Measurements from ENCODE around the gene CDYL.
"Not testable (repeated sequence)": the region's sequence is repeated elsewhere in the genome, so short reads cannot be mapped to it uniquely, and the experiment has no call there.

Gene CDYL

DNA sequence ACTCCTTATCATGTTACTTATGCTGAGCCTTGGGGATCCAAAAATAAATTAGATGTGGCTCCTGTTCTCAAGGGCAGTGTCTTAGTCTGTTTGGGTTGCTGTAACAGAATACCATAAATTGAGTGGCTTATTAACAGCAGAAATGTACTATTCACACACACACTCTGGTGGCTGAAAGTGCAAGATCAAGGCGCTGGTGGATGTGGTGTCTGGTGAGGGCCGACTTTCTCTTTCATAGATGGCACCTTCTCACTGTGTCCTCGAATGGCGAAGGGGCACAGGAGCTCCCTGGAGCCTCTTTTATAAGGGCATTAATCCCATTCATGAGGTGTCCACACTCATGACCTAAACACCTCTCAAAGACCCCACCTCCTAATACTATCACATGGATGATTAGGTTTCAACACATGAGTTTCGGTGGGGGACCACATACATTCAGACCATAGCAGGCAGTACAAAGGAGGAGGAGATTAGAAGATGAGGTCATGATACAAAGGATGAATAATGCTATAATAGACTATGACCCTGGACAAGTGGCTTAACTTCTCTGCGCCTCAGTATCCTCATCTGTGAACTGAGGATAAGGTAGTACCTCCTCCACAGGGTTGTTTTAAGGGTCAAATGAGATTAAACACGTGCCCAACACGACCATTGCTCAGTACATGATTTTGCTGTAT lies 193.5 kb downstream of the CDYL start:
- no peak for DNase-seq

DNA sequence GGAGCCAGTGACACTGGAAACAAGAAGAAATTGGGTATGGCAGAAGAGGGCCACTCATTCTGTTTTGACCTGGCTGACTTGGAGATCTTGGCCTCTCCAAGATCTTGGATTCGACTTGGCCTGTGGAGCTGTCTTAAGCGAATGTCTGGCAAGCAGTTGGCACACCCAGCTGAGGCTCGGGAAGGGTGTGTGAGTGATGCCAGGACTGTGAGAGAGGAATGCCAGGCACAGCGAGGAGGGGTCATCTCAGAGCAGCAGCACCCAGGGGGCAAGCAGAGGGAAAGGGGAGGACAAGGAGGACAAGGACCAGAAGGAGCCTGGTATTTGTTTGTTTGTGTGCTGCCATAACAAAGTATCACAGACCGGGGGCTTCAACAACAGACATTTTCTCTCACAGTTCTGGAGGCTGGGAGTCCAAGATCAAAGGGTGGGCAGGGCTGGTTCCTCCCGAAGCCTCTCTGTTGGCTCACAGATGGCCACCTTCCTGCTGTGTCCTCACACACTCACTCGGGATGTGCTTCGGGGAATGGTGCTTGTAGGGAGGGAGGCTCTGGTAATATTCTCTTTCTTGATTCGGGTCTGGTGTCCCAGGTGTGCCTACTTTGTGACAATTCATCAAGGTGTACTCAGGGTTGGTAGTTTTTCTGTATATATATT lies 194.7 kb downstream of the CDYL start:
- DNase-seq: no peak

DNA sequence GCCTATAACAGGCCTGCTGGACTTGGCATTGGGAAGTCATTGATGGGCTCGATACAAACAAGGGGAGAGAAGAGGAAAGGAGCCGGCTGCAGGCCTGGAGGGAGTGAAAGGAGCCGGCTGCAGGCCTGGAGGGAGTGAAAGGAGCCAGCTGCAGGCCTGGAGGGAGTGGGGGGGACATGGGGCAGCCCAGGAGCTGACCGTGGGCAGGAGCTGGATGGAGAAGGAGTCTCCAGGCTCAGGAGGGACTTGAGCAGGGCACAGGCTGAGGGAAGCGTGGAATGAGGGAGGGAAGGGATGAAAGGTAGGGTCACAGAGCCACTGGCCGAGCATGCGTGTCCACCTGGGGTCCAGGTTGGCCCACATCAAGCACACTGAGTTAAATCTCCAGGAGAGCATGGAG lies 195.6 kb downstream of the CDYL start:
- DNase-seq: no peak

DNA sequence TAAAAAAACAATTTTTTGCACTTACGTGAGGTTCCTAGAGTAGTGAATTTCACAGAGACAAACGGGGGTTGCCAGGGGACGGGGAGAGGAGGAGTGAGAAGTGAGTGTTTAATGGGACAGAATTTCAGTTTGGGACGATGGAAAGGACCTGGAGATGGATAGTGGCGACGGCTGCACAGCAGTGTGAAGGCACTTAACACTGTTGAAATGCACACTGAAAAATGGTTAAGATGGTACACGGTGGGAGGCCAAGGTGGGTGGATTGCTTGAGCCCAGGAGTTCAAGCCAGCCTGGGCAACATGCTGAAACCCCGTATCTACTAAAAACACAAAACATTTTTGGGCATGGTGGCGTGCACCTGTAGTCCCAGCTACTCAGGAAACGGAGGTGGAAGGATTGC lies 196.2 kb downstream of the CDYL start:
- DNase-seq: no peak

DNA sequence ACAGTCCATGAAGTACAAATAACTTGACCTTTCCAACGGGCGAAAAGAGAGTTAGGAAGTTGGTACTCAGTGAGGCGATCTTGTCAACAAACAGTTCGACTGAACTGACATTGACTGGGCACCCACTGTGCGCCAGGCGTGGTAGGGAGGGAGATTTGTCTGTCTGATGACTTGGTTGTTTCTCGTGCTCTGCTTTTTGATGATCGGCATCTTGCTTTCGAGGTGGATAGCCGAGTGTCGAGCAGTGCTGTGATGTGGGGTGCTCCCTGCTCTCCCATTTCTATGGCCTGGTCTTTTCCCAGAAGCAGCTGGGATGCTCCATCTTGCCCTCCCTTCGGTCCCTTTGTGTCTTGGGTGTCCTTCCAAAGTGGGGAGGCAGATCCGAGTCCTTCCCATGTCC lies 197.2 kb downstream of the CDYL start:
- no peak for DNase-seq

DNA sequence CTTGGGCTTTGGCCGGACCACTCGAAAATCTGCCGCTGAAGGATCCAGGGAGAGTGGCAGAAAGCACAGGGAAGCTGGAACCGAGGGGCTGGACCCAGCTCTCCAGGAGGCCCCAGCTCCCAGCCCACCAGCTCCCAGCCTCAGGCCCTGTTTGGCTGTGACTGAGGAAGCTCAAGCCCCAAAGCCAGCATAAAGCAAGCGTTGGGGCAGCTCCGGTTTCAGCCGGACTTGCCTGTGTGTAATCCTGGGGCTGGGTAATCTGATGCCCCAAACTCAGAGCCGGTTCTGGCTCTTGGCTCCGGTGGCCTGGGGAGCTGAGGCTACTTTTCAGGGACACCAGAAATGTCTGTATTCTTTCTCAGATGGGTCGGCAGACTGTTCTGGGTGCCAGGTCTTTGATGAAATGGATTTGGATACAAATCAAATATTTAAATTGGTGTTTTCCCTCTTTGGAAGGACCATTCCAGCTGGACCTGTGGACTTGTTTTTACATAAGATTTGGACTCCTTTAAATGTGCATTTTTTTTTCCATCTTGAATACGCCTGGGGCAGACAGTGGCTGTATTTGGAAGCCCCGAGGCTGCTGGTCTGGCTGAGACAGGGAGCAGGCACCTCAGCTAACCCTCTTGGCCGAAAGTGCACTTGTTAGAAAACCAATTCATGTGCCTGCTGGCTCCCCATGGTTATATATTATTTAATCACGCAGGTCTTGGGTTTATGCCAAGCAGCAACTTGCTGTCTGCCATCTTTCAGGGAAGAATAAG lies 198.0 kb downstream of the CDYL start:
- DNase-seq: no peak

DNA sequence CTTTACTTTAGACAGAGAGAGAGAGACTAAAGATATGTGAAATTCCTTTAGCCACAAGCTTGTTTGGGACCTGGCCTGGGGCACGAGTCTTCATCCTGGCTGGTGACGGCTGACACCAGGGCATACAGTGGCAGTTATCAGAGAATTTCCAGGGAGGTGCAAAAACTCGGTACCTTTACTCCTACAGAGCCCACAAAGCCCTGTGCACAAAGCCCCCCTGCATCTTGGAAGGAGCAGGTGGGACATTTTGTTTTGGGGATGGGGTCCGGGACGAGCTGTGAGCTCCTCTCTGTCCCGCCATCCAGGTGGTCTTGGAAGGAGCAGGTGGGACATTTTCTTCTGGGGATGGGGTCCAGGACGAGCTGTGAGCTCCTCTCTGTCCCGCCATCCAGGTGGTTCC lies 198.8 kb downstream of the CDYL start:
- no peak for DNase-seq

DNA sequence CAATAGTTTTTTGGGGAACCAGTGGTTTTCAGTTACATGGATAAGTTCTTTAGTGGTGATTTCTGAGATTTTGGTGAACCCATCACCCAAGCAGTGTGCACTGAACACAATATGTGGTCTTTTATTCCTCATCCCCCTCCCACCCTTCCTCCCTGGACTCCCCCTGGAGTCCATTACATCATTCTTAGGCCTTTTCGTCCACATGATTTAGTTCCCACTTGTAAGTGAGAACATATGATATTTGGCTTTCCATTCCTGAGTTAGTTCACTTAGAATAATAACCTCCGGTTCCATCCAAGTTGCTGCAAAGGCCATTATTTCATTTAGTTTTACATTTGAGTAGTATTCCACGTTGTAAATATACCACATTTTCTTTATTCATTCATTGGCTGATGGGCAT lies 199.3 kb downstream of the CDYL start:
- no peak for DNase-seq

DNA sequence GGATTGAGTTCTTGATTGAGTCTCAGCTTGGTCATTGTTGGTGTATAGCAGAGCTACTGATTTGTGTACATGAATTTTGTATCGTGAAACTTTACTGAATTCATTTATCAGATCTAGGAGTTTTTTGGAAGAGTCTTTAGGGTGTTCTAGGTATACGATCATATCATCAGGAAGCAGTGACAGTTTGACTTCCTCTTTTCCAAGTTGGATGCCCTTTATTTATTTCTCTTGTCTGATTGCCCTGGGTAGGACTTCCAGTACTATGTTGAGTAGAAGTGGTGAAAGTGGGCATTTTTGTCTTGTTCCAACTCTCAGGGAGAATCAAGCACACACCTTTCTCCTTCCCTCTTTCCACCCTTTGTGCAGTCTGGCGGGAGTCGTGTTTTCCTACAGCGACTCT lies 201.3 kb downstream of the CDYL start:
- DNase-seq: no peak

DNA sequence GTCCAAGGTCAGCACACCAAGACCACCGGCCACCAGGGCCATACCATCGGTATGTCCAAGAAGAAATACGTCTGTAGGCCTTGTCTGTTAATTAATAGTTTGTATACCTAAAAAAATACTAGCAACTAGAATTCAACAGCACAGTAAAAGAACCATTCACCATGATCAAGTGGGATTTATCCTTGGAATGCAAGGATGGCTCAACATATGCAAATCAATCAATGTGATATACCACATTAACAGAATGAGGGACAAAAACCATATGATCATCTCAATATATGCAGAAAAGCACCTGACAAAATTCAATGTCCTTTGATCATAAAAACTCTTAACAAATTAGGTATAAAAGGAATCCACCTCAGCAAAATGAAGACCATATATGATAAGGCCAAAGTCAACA lies 203.2 kb downstream of the CDYL start:
- no peak for DNase-seq

DNA sequence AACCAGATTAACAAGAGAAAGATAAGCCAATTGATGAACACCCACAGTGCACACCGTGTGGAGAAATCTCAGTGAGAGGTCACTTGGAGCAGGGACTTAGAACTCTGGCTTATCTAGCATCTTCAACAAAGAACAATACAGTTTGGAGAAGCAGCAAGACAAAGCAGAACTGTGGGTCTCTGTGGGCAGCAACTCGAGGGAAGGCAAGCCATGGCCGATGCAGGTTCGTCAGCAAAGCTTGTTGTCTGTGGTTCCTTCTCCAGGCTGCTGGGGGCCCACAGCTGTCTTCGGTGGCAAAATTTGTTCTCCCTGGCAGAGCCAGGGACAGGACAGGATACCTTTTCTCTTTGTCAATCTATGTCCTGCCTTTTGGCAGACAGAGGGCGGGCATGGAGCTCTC lies 205.6 kb downstream of the CDYL start:
- DNase-seq: no peak

DNA sequence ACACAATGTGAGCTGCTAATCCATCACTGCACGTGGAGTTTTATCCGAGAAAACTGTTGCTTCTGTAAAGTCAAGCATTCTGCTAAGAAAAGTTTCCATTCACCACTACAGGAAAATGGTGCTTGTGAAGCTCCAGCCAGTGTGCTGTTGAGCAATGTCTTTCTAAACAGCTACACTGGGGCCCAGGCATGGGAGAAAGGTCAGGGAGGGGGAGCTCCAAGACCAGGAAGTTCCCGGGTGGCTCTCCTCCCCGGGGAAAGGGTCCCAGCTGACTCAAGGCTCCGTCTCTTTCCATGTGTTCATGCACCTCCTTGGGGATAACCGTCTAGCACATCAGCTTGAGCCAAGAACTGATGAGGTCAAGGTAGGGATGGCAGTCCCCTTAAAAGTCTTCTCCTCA lies 207.1 kb downstream of the CDYL start:
- no peak for DNase-seq

DNA sequence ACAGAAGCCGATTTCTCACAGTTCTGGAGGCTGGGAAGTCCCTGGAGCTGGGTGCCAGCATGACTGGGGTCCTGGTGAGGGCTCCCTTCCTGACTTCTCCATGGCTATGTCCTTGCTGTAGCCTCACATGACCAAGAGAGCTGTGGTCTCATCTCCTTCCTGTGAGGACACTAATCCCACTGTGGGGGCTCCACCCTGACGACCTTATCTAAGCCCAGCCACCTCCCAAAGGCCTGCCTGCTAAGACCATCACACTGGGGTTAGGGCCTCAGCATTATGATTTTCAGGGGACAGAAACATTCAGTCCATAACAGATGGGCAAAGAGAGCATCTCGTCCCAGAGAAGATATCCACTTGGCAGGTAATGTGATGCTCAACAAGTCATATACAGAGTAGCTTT lies 210.8 kb downstream of the CDYL start:
- no peak for DNase-seq

DNA sequence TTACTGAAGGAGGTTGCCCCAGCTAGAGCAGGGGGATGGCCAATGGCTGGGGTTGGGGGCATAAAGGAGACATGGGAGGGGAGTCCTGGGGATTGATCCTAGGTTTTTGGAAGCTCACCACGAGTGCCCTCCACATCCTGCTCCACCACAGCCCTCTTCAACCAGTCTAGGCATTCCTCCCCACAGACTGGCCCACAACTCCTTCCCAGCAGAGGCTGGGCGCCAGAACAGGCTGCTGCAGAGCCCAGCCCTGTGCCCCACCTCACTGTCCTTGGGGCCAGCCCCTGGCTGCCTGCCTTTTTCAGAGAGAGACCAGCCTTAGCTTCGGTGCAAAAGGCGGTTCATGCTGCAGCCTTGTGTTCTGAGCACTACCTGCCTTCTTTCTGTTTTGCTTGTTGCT lies 211.2 kb downstream of the CDYL start:
- DNase-seq: no peak

DNA sequence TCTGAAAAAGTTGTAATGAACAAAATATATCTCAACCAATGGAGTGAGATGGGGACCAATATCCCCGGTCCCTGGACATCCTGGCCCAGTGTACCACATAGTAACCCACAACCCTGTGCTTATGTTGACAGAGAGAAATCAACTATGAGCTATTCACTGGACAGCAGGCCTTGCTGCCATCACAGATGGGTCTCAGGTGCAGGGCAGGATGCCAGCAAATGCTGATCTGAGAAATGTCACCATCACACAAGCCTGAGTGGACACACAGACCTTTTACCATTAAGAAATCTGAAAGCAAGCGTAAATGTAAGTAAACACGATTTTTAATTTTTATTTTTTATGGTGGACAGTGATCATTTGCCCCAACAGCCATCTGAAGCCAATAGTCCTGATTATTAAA lies 218.5 kb downstream of the CDYL start:
- no peak for DNase-seq

DNA sequence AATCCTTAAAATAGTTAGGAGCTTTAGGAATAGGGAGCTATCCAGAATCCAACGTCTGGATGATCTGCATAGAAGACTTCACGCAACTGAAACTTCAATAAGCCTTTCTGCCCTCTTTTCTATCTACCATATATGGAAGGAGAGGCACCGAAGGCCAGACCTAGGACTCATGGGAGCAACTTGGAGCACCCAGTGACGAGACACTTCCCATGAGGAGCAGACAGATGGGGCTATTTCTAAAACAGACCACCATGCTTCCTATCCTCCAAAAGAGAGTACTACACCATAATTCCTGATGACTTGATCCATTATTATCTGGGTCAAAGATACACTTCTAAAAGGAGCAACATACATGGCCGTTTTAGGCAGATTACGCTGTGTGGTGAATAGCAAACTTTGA lies 221.7 kb downstream of the CDYL start:
- DNase-seq: no peak

DNA sequence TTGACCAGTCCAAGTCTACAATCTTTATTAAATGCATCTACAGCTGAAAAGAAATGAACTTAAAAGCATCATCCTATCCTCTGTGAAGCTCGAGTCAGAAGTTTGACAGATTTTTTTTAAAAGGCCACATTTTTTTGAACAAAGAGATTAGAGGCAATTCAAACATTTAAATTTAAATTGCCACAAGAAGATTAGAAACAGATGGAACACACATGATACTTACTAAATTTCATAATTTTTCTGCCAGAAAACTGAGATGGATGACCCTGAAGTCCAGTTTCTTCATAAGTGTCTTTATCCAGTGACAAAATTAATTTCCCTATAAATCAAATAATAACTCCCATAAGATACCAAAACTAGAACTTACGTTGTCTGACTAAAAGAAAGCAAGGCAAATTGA lies 223.4 kb downstream of the CDYL start:
- DNase-seq: no peak

DNA sequence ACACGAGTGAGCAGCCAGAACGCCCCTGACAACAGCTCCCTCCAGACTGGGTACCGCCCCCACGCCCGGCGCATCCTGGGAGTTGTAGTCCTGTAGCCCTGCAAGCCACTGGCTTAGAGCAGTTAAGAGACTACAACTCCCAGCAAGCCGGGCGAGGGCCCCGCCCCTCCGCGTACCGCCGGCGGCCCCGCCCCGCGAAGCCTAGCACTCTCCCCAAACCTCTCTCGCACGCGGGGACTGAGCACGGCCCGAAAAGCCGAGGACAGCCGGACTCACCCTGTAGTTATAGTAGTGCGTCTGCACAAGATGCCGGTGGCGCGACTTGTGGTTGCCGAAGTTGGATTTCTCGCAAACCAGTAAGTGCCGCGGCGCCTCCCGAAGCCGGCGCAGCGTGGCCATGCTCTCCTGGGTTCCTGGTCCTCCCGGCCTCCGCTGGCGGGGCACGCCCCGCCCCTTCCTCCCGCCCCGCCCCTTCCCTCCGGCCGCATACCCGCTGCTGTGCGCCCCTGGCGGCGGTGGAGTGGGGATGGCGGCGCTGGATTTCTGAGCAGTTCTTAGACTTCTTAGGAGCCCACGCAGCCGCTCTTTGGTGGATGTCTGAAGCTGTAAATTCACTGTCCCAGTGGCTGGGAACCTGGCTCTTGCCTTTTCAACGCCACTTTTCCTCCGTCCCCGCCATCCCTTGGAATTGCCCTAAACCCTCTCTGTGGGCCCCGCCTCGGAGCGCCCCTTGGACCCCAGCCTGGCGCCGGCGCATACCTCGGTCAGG lies 227.6 kb downstream of the CDYL start, which contains the start of gene RPP40:
Gene RPP40 (minus strand): TSS at position 434 of the 769 bp plus-strand sequence. CDS start 35 bp downstream, at position 399.
- peak; percentile 77 to 94 for DNase-seq

DNA sequence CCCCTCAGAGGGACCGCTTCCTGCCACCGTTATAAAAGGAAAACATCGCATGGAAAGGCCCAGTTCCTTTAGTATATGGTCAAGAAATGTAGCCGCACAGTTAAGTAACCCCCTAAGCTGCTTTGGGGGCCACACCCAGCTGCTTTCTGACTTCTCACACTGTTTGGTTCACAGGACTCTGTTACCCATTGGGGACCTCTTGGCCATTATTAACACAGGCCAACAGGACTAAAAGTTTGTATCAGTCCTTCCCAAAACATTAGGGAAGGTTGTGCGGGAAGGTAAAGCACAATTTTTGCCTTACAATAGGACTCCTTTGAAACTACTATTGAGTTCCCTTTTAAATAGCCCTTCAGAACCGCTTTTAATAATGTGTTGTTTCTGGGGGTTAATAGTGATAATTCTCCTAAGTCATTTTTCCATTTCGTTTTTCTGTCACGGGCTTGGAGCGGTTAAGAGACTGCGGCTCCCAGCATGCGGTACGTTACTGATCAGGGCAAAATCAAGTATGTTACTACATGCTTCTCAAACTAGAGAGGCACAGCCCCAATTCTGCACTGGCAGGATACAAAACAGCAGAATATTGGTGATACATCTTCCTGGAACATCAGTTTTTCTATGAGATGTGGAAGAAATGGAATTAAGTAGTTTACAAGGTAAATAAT lies 228.3 kb downstream of the CDYL start:
- DNase-seq: no peak

DNA sequence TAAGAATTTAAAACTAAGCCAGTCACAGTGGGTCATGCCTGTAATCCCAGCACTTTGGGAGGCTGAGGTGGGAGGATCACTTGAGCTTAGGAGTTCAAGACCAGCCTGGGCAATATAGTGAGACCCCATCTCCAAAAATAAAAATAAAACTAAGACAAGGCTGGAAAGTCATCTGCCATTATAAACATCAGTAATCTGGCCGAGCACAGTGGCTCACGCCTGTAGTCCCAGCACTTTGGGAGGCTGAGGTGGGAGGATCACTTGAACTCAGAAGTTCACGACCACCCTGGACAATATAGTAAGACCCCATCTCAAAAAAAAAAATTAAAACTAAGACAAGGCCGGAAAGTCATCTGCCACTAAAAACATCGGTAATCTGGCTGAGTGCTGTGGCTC lies 228.8 kb downstream of the CDYL start:
- DNase-seq: not testable (repeated sequence)

All from cerebellar nuclear complex (tissue), 1 donor.